ENCODE measurements around the gene LRRC49.

- TF ChIP-seq GATA2 (IDR thresholded peaks at IDR 0.05; ENCODE audit: low read depth, low read length) (no peak), GATA3 (IDR thresholded peaks at IDR 0.05; ENCODE audit: low read depth, low read length) (no peak)
Measured at GRCh38 chr15:71010472-71010871, 117.8 kb downstream of the LRRC49 start.

All from SH-SY5Y (cell line).